NCI-H1105 (cell line): ENCODE data around the gene TRABD.
A peak's percentile ranks its signal among the peaks of the same experiment; 100 is the strongest.
"Not testable (repeated sequence)": the region's sequence is repeated elsewhere in the genome, so short reads cannot be mapped to it uniquely, and the experiment has no call there.

Source experiments
- DNase-seq: peaks from one replicate; lab custom pipeline; 2025; lab: John Stamatoyannopoulos, UW

The TRABD gene

DNA sequence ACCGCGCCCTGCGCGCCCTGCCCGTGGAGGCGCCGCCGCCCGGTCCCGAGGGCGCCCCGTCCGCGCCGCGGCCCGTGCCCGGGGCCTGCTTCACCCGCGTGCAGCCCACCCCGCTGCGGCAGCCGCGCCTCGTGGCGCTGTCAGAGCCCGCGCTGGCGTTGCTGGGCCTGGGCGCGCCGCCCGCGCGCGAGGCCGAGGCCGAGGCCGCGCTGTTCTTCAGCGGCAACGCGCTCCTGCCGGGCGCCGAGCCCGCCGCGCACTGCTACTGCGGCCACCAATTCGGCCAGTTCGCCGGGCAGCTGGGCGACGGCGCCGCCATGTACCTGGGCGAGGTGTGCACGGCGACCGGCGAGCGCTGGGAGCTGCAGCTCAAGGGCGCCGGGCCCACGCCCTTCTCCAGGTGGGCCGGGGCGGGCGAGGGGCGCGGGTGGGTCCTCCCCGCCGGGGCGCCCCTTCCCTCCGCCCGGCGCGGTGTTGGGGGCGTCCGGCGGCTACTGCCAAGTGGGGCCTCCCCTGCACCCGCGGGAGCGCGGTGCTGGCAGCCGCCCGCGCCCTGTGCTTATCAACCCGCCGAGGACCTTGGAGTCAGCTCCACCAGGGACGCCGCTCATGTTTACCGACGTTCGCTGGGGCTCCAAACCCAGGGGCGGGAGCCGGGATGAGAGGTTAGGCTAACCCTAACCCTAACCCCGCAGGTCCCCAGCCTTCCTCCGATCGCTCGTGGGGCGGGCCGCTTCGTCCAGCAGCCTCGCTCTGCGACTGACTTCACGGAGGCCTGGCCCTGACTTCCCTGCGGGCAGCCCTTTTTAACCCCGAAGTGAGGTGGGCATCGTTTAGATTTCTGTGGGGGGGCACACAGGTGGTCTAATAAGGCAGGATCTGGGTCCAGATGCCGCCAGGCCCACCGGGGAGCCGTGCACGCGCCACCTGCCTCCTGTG, 15.7 kb downstream of the TRABD start:
- no peak for DNase-seq

DNA sequence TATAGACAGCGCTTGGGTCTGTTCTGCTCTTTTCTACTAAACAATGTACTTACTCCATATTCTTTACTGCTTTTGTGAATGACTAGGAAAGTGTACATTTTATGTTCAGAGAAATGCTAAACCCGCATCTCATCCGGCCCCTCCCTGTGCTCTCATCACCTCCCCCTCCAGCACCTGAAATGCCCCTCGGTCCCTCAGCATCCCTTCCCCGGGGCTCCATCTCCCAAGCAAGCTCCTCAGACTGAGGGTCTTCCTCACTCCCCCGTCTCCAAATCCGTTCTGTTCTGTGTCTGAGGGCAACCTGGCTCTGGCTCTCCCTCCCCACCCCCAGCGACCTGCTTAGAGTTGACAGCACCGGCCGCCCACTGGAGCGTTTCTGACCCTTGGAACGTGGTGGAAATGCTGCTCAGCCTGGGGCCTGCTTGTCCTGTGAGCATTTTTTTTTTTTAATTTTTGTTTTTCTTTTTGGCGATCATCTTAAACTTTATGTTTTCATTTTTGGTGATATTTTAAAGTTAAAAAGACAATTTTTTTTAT, 16.5 kb downstream of the TRABD start:
- no peak for DNase-seq

DNA sequence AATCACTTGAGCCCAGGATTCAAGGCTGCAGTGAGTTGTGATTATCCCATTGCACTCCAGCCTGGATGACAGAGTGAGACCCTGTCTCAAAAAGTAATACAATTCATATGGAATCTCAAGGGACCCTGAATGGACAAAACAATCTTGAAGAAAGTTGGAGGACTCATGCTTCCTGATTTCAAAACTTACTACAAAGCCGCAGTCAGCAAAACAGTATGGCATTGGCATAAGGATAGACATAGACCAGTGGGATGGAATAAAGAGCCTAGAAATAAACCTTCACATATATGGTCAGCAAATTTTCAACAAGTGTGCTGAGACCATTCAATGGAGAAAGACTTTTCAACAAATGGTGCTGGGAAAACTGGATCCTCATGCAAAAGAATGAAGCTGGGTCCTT, 17.6 kb downstream of the TRABD start:
- DNase-seq = no peak

DNA sequence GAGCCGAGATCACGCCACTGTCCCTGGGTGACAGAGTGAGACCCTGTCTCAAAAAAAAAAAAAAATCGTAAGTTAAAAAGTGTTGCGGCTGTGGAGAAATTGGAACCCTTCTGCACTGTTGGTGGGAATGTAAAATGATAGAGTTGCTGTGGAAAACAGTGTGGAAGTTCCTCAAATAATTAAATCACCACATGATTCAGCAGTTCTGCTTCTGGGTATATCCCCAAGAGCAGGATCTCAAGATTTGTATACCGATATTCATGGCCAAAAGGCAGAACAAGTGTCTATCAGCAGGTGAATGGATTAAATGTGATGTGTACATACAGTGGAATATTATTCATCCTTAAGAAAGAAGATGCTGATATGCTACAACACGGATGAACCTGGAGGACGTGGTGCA, 18.9 kb downstream of the TRABD start:
- no peak for DNase-seq

DNA sequence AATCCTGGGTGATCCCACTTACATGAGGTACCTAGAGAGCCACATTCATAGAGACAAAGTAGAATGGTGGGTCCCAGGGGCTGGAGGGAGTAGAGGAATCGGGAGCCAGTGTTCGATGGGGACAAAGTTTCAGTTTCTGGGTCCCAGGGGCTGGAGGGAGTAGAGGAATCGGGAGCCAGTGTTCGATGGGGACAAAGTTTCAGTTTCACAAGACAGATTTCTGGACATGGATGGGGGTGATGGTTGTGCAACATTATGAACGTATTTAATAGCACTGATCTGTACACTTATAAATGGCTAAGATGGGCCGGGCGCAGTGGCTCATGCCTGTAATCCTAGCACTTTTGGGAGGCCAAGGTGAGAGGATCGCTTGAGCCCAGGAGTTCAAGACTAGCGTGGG, 19.3 kb downstream of the TRABD start:
- DNase-seq = not testable (repeated sequence)

DNA sequence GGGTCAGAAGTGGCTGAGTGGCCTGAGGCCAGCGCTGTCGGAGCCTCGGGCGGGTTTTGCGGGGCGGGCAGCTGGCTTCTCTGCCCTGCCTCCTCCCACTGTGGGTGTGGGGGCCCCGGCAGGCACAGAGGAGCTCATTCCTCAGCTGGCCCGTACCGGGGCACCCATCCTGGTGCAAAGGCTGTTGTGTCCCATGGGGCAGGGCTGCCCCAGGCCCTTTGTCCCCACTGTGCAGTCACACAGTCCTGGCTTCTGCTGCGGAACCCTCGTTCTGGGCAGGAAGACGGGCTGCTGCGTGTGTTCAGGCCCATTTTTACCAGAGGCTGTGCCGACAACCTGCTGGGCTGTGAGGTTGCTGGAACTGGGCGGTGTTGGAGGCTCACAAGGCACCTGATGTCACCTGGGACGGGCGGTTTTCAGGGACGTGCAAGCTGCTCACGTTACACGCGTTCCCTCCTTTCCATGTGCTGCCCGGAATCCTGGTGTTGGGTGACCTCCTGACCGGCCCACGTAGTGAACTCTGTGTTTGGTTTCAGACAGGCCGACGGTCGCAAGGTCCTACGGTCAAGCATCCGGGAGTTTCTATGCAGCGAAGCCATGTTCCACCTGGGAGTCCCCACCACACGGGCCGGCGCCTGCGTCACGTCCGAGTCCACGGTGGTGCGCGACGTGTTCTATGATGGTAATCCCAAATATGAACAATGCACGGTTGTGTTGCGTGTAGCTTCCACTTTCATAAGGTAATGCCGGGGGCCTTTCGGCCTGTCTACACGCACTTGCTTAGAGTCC, 20.3 kb downstream of the TRABD start:
- no peak for DNase-seq

DNA sequence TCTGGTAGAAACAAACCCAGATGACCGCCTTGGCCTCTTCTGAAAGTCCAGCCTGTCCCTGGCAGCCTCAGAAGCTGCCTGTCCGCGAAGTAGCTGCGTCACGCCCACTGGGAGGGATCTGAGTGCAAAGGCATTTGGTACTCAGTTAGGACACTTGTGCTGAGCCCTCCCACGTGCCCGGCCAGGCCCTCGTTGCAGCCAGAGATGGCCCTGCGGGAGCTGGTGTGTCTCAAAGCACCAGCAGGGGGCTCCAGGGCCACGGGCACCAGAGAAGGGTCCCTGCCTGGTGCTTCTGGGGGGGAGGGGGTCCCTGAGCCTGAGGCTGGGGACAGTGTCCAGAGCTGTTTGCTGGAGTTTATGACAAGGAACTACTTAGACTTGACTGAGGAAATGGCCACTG, 20.9 kb downstream of the TRABD start:
- no peak for DNase-seq

DNA sequence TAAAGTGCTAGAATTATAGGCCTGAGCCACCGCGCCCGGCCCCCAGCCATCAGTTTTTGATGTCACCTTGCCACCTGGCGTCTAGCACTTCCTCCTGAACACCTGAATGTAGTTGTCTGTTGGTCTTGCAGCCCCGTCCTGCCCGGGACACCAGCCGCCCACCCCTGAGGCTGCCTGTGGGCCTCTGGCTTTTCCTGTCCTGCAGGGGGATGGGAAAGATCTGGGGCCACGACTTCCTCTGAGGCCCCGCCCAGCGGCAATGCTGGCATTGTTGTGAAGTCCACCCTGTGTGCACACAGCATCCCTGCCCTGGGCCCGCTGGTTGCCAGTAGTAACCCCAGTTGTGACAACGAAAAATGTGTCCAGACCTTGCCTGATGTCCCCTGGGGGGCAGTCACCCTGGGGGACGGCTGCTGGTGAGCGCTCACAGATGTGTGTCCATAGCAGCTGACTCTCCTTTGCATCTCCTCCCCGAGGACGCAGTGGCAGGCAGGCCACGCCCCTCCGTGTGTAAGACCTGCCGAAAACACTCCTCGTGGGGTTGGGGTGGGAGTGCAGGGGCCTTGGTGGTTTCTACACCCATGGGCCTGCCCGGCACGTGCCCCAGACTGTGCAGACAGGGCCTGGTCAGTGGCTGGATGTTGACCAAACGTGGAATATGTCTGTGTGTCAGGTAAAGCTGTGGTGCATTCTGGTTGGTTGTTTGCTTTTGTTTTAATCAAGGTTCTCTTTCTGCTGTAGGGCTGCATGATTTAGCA, 21.8 kb downstream of the TRABD start:
- no peak for DNase-seq

DNA sequence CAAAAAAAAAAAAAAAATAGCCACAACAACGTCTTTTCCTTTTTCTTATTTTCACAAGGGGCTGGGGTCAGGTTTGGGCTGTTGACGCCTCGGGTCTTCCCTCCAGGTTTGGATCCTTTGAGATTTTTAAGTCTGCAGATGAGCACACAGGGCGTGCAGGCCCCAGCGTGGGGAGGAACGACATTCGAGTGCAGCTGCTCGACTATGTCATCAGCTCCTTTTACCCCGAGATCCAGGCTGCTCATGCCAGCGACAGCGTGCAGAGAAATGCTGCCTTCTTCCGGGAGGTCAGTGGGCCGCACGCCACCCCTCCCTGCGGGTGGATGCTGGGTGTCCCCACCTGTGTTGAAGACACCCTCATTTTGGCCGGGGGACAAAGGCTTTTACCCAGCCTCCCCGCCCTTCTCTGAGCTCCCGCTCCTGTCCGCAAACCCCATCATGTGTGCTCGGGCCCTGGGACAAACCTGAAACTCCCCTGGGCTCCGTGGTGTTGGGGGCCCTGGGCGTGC, 22.8 kb downstream of the TRABD start:
- no peak for DNase-seq

DNA sequence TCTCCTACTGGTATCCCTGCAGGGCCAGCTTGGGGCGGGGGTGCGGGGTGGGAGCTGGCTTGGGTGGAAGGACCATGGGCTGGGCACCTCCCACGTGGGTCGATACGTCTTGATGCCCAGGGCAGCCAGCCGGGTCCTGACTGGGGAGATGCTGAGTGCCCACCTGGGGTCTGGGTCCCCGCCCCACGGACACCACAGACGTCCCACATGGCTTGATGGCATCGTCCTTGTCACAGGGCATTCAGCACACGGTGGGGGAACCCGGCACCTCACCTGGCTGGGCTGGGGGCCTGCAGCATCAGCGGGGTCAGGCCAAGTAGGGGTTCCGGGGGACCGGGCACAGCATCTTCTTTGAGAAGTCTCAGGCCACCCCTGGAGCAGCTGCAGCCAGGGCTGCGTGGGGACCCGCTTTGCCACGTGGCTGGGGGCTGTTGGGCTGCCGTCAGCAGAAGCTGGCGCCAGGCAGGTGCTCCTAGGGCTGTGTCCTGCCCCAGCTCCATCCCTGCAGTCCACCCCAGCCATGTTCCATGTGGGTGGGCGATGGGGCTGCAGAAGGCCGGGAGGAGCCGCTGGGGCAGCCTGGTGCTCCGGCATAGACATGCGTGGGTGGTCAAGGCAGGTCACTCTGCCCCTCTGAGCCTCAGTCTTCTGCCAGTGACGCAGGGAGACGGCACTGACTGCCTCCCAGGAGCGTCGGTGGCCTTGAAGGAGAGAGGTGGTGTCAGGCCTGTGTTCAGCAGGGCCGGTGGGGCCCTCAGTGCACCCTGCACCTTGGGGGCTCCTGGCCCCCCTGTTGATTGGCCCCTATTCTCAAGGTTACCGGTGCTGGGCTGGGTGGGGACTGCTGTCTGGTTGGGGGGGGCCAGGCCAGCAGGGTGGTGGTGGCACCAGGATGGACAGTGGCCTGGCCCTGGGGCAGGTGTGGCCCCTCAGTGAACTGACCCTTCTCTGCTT, 23.5 kb downstream of the TRABD start:
- no peak for DNase-seq

DNA sequence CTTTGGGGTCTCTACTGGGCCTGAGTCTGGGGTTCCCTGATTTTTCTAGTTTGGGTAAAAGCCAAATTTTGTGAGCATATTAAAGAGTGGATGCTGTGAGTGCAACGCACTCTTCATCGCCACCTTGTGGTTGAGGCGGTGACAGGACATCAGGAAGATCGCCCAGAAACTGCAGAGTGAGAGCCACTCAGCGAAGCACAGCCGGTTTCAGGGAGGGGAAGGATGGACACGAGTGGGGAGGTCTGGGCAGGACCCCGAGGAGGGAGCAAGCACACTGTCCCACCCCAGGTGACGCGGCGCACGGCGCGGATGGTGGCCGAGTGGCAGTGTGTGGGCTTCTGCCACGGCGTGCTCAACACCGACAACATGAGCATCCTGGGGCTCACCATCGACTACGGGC, 24.2 kb downstream of the TRABD start:
- DNase-seq = peak; percentile 22

DNA sequence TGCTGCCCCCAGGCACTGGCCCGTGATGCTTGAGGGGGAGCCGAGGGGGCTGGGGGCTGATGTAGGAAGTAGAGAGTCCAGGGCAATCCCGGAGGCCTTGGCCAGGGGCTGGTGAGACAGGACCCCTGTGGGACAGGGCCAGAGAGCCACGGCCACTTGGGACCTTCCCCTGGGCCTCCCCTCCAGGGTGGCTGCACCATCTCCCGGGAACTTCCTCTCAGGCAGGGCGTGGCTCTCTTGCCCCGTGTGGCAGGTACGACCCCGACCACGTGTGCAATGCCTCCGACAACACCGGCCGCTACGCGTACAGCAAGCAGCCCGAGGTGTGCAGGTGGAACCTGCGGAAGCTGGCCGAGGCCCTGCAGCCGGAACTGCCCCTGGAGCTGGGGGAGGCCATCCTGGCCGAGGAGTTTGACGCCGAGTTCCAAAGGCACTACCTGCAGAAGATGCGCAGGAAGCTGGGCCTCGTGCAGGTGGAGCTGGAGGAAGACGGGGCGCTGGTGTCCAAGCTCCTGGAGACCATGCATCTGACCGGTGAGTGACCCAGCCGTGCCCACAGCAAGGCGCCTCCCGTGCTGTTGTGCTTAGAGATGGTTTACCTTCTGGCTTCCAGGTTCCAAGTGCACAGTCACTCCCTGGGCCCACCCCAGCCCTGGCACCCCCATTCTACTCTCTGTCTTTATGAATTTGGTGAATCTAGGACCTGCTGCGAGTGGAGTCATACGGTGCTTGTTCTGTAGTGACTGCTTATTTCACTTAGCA, 24.8 kb downstream of the TRABD start:
- no peak for DNase-seq

DNA sequence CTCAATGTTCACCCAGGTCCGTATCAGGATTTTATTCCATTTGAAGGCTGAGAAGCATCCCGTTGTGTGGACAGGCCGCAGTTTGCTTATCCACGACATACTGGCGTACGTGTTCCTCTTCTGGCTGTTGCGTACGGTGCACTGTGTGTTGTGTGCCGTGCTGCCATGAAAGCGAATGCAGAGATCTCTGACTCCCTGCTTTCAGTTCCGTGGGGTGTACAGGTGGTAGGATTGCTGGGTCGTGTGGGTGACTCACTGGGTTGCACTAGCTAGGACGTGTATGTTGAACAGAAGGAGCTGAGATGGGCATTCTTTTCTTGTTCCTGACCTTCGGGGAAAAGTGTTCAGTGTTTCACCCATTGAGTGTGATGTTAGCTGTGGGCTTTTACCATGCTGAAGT, 25.4 kb downstream of the TRABD start:
- no peak for DNase-seq

DNA sequence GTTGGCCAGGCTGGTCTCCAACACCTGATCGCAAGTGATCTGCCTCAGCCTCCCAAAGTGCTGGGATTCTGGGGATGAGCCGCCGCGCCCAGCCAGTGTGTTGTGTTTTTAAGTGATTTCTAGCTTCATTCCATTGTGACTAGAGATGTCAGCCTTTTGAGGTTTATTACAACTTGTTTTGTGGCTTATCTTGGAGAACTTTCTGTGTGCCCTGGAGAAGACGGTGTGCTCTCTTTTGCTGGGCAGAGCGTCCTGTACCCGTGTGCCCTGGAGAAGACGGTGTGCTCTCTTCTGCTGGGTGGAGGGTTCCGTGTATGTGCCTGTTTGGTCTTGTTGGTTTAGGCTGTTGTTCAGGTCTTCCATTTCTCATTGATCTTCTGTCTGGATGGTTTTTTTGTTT, 27.6 kb downstream of the TRABD start:
- no peak for DNase-seq

DNA sequence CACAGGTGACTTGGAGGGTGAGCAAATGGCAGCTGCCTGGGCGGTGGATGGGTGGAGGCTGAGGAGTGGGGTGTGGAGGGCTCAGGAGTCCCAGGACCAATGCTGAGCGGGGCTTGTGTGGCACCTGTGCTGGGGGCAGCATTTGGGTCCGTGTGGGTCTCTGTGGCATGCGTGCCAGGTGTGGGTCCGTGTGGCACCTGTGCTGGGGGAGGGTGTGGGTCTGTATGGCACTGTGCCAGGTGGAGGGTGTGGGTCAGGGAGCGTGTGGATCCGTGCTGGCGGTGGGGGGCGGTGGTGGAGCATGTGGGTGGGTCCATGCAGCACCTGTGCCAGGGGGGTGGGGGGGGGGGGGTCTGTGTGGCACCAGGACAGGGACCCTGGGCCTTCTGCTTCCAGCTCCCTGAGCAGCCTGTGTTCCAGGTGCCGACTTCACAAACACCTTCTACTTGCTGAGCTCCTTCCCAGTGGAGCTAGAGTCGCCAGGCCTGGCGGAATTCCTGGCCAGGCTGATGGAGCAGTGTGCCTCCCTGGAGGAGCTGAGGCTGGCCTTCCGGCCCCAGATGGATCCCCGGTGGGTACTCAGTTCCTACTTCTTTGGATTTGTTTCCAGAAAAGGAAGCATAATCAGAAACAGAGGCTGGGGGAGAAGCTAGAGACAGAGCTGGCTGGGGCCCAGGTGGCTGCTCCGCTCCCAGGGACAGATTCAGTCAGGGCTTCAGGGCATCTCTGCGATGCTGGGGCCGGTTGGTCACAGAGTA, 29.8 kb downstream of the TRABD start:
- DNase-seq = no peak

DNA sequence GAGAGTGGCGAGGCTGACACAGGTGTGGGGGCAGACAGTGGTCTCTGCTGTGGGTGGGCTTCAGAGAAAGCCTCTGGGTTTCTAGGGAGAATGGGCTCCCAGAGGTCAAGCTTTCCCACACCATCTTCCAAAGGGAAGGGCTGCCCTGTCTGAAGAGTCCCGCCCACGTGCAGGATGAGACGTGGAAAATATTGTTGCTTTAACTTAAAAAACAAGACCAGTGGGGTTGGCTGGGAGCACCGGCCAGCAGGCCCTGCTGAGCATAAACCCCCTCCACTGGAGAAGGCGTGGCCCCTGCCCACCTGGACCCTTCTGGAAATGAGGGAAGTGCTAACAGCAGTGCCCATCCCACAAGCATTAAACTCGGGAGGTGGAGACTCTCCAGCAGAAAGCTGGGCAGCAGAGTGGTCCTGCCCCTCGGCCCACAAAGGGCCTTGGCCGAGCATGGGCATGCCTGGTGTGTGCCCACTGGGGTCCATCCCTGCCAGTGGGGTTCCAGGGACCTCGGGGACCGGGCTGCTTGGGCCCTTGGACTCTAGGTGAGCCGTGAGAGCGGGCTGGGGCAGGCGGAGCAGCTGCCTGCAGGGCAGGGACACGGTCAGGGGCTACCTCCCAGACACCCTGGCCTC, 30.5 kb downstream of the TRABD start:
- DNase-seq = no peak

DNA sequence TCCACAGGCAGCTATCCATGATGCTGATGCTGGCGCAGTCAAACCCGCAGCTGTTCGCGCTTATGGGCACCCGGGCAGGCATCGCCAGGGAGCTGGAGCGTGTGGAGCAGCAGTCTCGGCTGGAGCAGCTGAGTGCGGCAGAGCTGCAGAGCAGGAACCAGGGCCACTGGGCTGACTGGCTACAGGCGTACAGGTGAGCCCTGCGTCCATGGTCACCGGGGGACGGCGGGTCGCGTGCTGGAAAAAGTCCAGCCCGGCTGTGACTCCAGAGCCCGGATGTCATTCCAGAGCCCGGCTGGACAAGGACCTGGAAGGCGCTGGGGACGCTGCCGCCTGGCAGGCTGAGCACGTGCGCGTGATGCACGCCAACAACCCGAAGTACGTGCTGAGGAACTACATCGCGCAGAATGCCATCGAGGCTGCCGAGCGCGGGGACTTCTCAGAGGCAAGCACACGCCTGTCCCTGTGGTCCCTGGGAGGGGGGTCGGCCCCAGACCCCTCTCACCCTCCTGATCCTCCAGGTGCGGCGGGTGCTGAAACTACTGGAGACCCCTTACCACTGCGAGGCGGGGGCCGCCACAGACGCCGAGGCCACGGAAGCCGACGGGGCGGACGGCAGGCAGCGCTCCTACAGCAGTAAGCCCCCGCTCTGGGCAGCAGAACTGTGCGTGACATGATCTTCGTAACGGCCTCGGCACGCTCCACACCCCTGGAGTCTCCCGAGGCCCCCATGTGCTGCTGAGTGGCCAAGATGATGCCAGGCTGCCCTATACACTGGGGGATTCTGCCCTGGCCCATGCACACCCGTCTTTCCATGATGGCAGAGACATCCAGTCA, 31.2 kb downstream of the TRABD start:
- DNase-seq = no peak
